Memory B cell (primary cell): ENCODE data around the gene PDLIM7.

ENCODE experiments used
- ATAC-seq: fragments of 150-1000 bp; cut with Tn5 transposase; 2 replicates; pipeline ENCODE4 v1.10.0; 2021; ENCODE audit warnings: low read depth, mild to moderate bottlenecking, moderate library complexity
- DNase-seq, 2 donors: peaks; one replicate each; pipeline ENCODE4 v3.0.0; 2022; ENCODE audit warnings: low spot score in 2 of 2
- H3K27ac Mint-ChIP-seq: one replicate; pipeline ENCODE4 v1.8.0; 2022; ENCODE audit warnings: mild to moderate bottlenecking, moderate library complexity, mixed read lengths
- H3K27me3 Mint-ChIP-seq: one replicate; pipeline ENCODE4 v1.8.0; 2022; ENCODE audit warnings: mixed read lengths
- H3K36me3 Mint-ChIP-seq: one replicate; pipeline ENCODE4 v1.8.0; 2022; ENCODE audit warnings: mild to moderate bottlenecking, mixed read lengths
- H3K4me1 Mint-ChIP-seq: one replicate; pipeline ENCODE4 v1.8.0; 2022; ENCODE audit warnings: mixed read lengths
- H3K4me3 Mint-ChIP-seq: one replicate; pipeline ENCODE4 v1.8.0; 2022; ENCODE audit warnings: mild to moderate bottlenecking, moderate library complexity, mixed read lengths
- H3K9me3 Mint-ChIP-seq: one replicate; pipeline ENCODE4 v1.8.0; 2022; ENCODE audit warnings: mixed read lengths

The PDLIM7 gene

GRCh38 chr5:177473443-177474001 lies 23.9 kb downstream of the PDLIM7 start, which contains the start of gene DBN1:
TSS of gene DBN1 (minus strand) at chr5:177473634. CDS start at chr5:177473521, 113 bp downstream.
- Mint-ChIP-seq H3K4me3 (peak within 1 kb of the TSS; percentile 93), H3K27ac (no peak within 1 kb of the TSS), H3K27me3 (peaks cover 8% of the 10 kb centered on the region), H3K36me3 (no peaks in the 10 kb centered on the region), H3K4me1 (peaks cover 15% of the 10 kb centered on the region), H3K9me3 (no peaks in the 10 kb centered on the region)
- DNase-seq (no peak), ATAC-seq (peak; percentile 37)

- Mint-ChIP-seq H3K4me1 (peaks cover 15% of the 10 kb centered on the region), H3K27me3 (peaks cover 8% of the 10 kb centered on the region), H3K4me3 (peak overlapping the region; percentile 71), H3K9me3 (no peaks in the 10 kb centered on the region), H3K27ac (no peak overlapping the region), H3K36me3 (no peaks in the 10 kb centered on the region)
- DNase-seq (no peak), ATAC-seq (peak; percentile 63)
These were observed 24.7 kb downstream of the PDLIM7 start for GRCh38 chr5:177472460-177473442.

- H3K27me3 Mint-ChIP-seq = peaks cover 8% of the 10 kb centered on the region
- H3K4me1 Mint-ChIP-seq = peaks cover 15% of the 10 kb centered on the region
- no peaks in the 10 kb centered on the region for H3K36me3 Mint-ChIP-seq
- no peaks in the 10 kb centered on the region for H3K9me3 Mint-ChIP-seq
- H3K4me3 Mint-ChIP-seq = peak overlapping the region; percentile 27
- H3K27ac Mint-ChIP-seq = no peak overlapping the region
- DNase-seq (no peak), ATAC-seq (no peak)
These were observed 25.6 kb downstream of the PDLIM7 start for GRCh38 chr5:177471610-177472356.

- Mint-ChIP-seq H3K36me3 (no peaks in the 10 kb centered on the region), H3K27ac (no peak overlapping the region), H3K4me3 (no peak overlapping the region), H3K4me1 (peaks cover 12% of the 10 kb centered on the region), H3K9me3 (no peaks in the 10 kb centered on the region), H3K27me3 (peaks cover 8% of the 10 kb centered on the region)
- ATAC-seq (no peak), DNase-seq (no peak)
These were observed 26.5 kb downstream of the PDLIM7 start for GRCh38 chr5:177470759-177471536.

GRCh38 chr5:177469750-177470525 lies 27.5 kb downstream of the PDLIM7 start:
- Mint-ChIP-seq H3K27me3 (peaks cover 8% of the 10 kb centered on the region), H3K27ac (no peak overlapping the region), H3K36me3 (no peaks in the 10 kb centered on the region), H3K9me3 (no peaks in the 10 kb centered on the region), H3K4me3 (no peak overlapping the region), H3K4me1 (peaks cover 6% of the 10 kb centered on the region)
- ATAC-seq (no peak), DNase-seq (no peak)

- ATAC-seq (no peak), DNase-seq (no peak)
- Mint-ChIP-seq H3K4me1 (peaks cover 2% of the 10 kb centered on the region), H3K27ac (no peak overlapping the region), H3K4me3 (no peak overlapping the region), H3K36me3 (no peaks in the 10 kb centered on the region), H3K27me3 (peaks cover 5% of the 10 kb centered on the region), H3K9me3 (no peaks in the 10 kb centered on the region)
These were observed 28.4 kb downstream of the PDLIM7 start for GRCh38 chr5:177468685-177469628.

GRCh38 chr5:177468329-177468684 lies 29.1 kb downstream of the PDLIM7 start:
- Mint-ChIP-seq H3K27me3 (peaks cover 3% of the 10 kb centered on the region), H3K4me3 (no peak overlapping the region), H3K9me3 (no peaks in the 10 kb centered on the region), H3K4me1 (no peaks in the 10 kb centered on the region), H3K36me3 (no peaks in the 10 kb centered on the region), H3K27ac (no peak overlapping the region)
- ATAC-seq (no peak), DNase-seq (no peak)

- H3K4me3 Mint-ChIP-seq = no peak overlapping the region
- no peaks in the 10 kb centered on the region for H3K4me1 Mint-ChIP-seq
- no peak for DNase-seq
- H3K36me3 Mint-ChIP-seq = no peaks in the 10 kb centered on the region
- no peak overlapping the region for H3K27ac Mint-ChIP-seq
- H3K27me3 Mint-ChIP-seq = peaks cover 3% of the 10 kb centered on the region
- no peak for ATAC-seq
- H3K9me3 Mint-ChIP-seq = no peaks in the 10 kb centered on the region
These were observed 30.0 kb downstream of the PDLIM7 start for GRCh38 chr5:177467436-177467835.

- no peak overlapping the region for H3K27ac Mint-ChIP-seq
- no peaks in the 10 kb centered on the region for H3K36me3 Mint-ChIP-seq
- H3K27me3 Mint-ChIP-seq = peaks cover 3% of the 10 kb centered on the region
- ATAC-seq (no peak), DNase-seq (no peak)
- H3K4me3 Mint-ChIP-seq = no peak overlapping the region
- H3K9me3 Mint-ChIP-seq = no peaks in the 10 kb centered on the region
- H3K4me1 Mint-ChIP-seq = no peaks in the 10 kb centered on the region
These were observed 30.5 kb downstream of the PDLIM7 start for GRCh38 chr5:177466861-177467260.

GRCh38 chr5:177465044-177465443 lies 32.4 kb downstream of the PDLIM7 start:
- no peak overlapping the region for H3K27ac Mint-ChIP-seq
- H3K36me3 Mint-ChIP-seq = no peaks in the 10 kb centered on the region
- no peaks in the 10 kb centered on the region for H3K27me3 Mint-ChIP-seq
- no peak overlapping the region for H3K4me3 Mint-ChIP-seq
- no peaks in the 10 kb centered on the region for H3K4me1 Mint-ChIP-seq
- DNase-seq (no peak), ATAC-seq (no peak)
- H3K9me3 Mint-ChIP-seq = no peaks in the 10 kb centered on the region

GRCh38 chr5:177462021-177462670 lies 35.3 kb downstream of the PDLIM7 start:
- Mint-ChIP-seq H3K27ac (no peak overlapping the region), H3K36me3 (no peaks in the 10 kb centered on the region), H3K4me3 (no peak overlapping the region), H3K4me1 (no peaks in the 10 kb centered on the region), H3K27me3 (no peaks in the 10 kb centered on the region), H3K9me3 (no peaks in the 10 kb centered on the region)
- ATAC-seq (no peak), DNase-seq (no peak)
